Loucy (cell line): ENCODE results near the gene KLHDC10.

ENCODE experiments used
- H2AFZ ChIP-seq: fragments of 200-600 bp; sonication (generic); 2 replicates; pipeline ENCODE4 v1.6.0; 2016; ENCODE audit warnings: antibody characterized with exemption, mild to moderate bottlenecking, low read length, moderate library complexity
- H3F3A ChIP-seq: fragments of 200-600 bp; 2 replicates; pipeline ENCODE4 v1.6.0; 2016; ENCODE audit warnings: antibody characterized with exemption, low read depth, mild to moderate bottlenecking
- H3K27me3 ChIP-seq: fragments of 200-600 bp; sonication (generic); 2 replicates; pipeline ENCODE4 v1.6.1; 2014; ENCODE audit warnings: low read length, mild to moderate bottlenecking; ENCODE audit not compliant: insufficient read depth, poor library complexity, severe bottlenecking
- H3K36me3 ChIP-seq: fragments of 200-600 bp; sonication (generic); 2 replicates; pipeline ENCODE4 v1.6.1; 2016; ENCODE audit warnings: low read length; ENCODE audit not compliant: insufficient read depth
- H3K4me1 ChIP-seq: fragments of 200-600 bp; sonication (generic); 2 replicates; pipeline ENCODE4 v1.5.1; 2014; ENCODE audit warnings: low read length, mild to moderate bottlenecking; ENCODE audit not compliant: insufficient read depth, poor library complexity, severe bottlenecking
- H3K4me2 ChIP-seq: fragments of 200-600 bp; sonication (generic); 2 replicates; pipeline ENCODE4 v1.6.0; 2014; ENCODE audit warnings: antibody characterized with exemption, low read length, low read depth, mild to moderate bottlenecking; ENCODE audit not compliant: poor library complexity, severe bottlenecking
- H3K4me3 ChIP-seq: fragments of 200-600 bp; sonication (generic); 2 replicates; pipeline ENCODE4 v1.5.1; 2014; ENCODE audit warnings: low read length, mild to moderate bottlenecking, mixed read lengths; ENCODE audit not compliant: poor library complexity, severe bottlenecking
- H3K79me2 ChIP-seq: fragments of 200-600 bp; sonication (generic); 2 replicates; pipeline ENCODE4 v1.6.1; 2014; ENCODE audit warnings: low read length; ENCODE audit not compliant: insufficient read depth
- H3K9ac ChIP-seq: fragments of 200-600 bp; sonication (generic); 2 replicates; pipeline ENCODE4 v1.6.0; 2014; ENCODE audit warnings: mild to moderate bottlenecking, low read depth, low read length, moderate library complexity; ENCODE audit not compliant: poor library complexity, severe bottlenecking
- H3K9me2 ChIP-seq: fragments of 200-600 bp; sonication (generic); replicated peaks from 2 replicates; pipeline ENCODE4 v1.6.1; 2016; ENCODE audit warnings: low read depth, low read length, mixed read lengths
- H3K9me3 ChIP-seq: fragments of 200-600 bp; sonication (generic); 2 replicates; pipeline ENCODE4 v1.6.1; 2014; ENCODE audit warnings: mild to moderate bottlenecking, antibody characterized with exemption, low read length, low read depth; ENCODE audit not compliant: insufficient read depth
- H4K20me1 ChIP-seq: fragments of 200-600 bp; sonication (generic); 2 replicates; pipeline ENCODE4 v1.6.0; 2014; ENCODE audit warnings: antibody characterized with exemption, low read length, mild to moderate bottlenecking; ENCODE audit not compliant: insufficient read depth, poor library complexity, severe bottlenecking
- CTCF ChIP-seq: fragments of 200-600 bp; sonication (generic); conservative IDR thresholded peaks from 2 replicates; pipeline ENCODE4 v1.5.1; 2014; ENCODE audit warnings: mild to moderate bottlenecking, antibody characterized with exemption, low read length
- EZH2phosphoT487 ChIP-seq: fragments of 200-600 bp; IDR thresholded peaks from 2 replicates; pipeline ENCODE4 v1.6.1; 2018; ENCODE audit warnings: antibody characterized with exemption, mild to moderate bottlenecking, moderate library complexity, borderline replicate concordance

The KLHDC10 gene

DNA sequence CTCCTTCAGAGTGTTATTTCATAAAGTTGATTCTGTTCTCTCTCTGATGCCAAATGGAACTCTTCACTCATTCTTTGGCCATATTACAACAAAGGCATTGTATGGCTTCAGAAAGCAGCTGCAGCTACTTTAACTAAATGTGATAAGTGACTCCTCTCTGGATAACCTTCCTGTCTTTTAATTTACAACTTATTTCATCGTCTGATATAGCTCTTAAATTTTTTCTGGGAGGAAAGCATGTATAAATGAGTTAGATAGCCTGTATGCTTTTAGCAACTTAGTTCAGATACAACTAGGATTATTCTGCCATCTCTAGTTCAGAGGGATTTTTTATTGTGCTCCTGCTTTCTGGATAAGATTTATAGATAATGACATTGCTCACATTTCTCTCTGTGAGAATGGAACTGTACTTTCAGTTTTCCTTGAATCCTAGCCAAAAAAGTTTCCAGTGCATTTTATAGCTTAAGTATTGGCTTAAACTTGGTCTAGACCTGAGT, 57.5 kb downstream of the KLHDC10 start:
- Histone ChIP-seq H3K4me3 (no peak overlapping the region), H3K9me2 (no peaks in the 10 kb centered on the region), H3K36me3 (peaks cover 59% of the 10 kb centered on the region; the same call in 1 of the 2 replicates), H3K79me2 (no peaks in the 10 kb centered on the region), H3K9me3 (no peaks in the 10 kb centered on the region), H3K9ac (no peak overlapping the region), H3K27me3 (no peaks in the 10 kb centered on the region), H3F3A (no peaks in the 10 kb centered on the region), H3K4me1 (no peaks in the 10 kb centered on the region), H4K20me1 (no peaks in the 10 kb centered on the region), H2AFZ (no peak overlapping the region), H3K4me2 (no peak overlapping the region)
- TF ChIP-seq EZH2phosphoT487, result no peak
- TF ChIP-seq CTCF, result no peak

DNA sequence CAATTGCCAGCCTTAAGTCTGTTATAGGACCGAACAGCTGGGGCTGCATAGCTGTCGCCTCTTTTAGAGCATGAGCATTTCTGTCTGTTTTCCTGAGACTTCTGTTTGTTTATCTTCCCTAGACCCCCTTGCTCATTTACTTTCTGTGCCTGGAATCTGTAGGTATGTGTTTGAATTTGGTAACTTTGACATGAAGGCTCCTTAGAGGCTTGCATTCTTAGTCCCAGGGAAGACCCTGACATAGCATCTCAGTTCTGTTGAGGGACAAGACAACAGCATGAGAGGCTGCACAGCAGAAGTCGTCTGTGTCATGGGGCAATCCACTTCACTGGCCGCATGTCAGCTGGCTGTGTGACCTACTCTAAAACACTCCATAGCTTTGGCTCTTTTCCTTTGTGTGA, 58.7 kb downstream of the KLHDC10 start:
- peaks cover 50% of the 10 kb centered on the region; the same call in 1 of the 2 replicates for H3K36me3 ChIP-seq
- H3K9ac ChIP-seq, result no peak overlapping the region
- no peaks in the 10 kb centered on the region for H3K4me1 ChIP-seq
- H3K4me2 ChIP-seq, result no peak overlapping the region
- no peaks in the 10 kb centered on the region for H3K79me2 ChIP-seq
- no peaks in the 10 kb centered on the region for H3K9me3 ChIP-seq
- H3K27me3 ChIP-seq, result no peaks in the 10 kb centered on the region
- TF ChIP-seq CTCF (no peak), EZH2phosphoT487 (no peak)
- no peaks in the 10 kb centered on the region for H3K9me2 ChIP-seq
- H3F3A ChIP-seq, result no peaks in the 10 kb centered on the region
- H2AFZ ChIP-seq, result no peak overlapping the region
- no peaks in the 10 kb centered on the region for H4K20me1 ChIP-seq
- no peak overlapping the region for H3K4me3 ChIP-seq

DNA sequence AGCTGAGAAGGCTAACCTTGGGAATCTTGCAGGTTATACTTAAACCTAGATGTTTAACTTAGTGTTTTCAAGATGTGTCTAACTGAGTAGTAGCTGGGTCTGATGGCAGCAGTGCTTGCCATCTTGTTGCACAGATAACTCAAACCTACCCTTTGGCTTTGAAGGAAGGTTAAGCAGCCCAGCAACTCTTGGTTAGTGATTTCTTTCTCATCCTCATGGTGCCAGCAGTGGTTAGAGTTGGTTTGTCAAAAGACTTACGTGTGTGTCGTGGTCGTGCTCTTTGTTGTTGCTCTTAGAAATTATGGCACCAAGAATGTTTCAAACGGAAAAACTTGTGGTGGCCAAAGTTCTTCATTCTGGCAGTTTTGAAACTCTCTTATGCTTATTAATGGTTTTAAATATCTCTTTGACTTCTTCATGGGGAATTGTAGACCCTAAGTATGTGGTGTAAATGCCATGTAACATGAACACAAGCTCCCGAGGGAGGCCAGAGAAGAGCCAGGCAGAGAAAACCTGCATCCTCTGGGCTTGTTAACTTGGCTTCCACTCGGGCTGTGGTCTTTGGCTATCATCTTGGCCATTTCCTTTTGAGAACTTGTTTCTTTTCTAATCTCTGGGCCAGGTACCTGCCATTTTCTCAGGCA, 61.0 kb downstream of the KLHDC10 start:
- H3F3A ChIP-seq, result no peaks in the 10 kb centered on the region
- H3K4me1 ChIP-seq, result peaks cover 12% of the 10 kb centered on the region
- H3K4me2 ChIP-seq, result no peak overlapping the region
- no peaks in the 10 kb centered on the region for H3K79me2 ChIP-seq
- H3K36me3 ChIP-seq, result peaks cover 36% of the 10 kb centered on the region; the same call in 1 of the 2 replicates
- H3K4me3 ChIP-seq, result no peak overlapping the region
- H3K9me2 ChIP-seq, result no peaks in the 10 kb centered on the region
- no peaks in the 10 kb centered on the region for H3K27me3 ChIP-seq
- no peaks in the 10 kb centered on the region for H4K20me1 ChIP-seq
- H3K9me3 ChIP-seq, result no peaks in the 10 kb centered on the region
- no peak overlapping the region for H2AFZ ChIP-seq
- H3K9ac ChIP-seq, result no peak overlapping the region
- no peak for TF ChIP-seq CTCF
- no peak for TF ChIP-seq EZH2phosphoT487
